ENCODE results near the gene FCRLB.
"Not testable (repeated sequence)": the region's sequence is repeated elsewhere in the genome, so short reads cannot be mapped to it uniquely, and the experiment has no call there.

FCRLB gene

GRCh38 chr1:161740921-161741320 lies 19.6 kb downstream of the FCRLB start:
- no peak for DNase-seq (ENCODE audit: low read depth)

- DNase-seq (ENCODE audit: low read depth), result no peak
Measured at GRCh38 chr1:161743231-161743630, 21.9 kb downstream of the FCRLB start.

DNA sequence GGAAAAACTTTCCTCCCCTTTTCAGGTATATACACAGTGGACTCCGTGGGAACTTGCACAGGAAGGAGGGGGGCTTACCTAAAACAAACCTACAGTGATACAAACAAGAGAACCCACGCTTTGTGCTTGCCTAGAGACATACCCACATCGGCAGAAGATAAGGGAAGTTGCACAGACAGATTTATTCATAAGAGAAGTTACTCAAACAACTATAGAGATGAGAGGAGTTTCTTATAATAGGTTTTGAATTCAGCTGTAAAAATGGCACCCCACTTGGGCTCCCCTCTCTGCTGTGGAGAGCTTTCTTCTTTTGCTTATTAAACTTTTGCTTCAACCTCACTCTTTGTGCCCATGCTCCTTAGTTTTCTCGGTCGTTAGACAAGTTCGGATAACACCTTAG lies 26.5 kb downstream of the FCRLB start:
- DNase-seq (ENCODE audit: low read depth), result no peak

DNA sequence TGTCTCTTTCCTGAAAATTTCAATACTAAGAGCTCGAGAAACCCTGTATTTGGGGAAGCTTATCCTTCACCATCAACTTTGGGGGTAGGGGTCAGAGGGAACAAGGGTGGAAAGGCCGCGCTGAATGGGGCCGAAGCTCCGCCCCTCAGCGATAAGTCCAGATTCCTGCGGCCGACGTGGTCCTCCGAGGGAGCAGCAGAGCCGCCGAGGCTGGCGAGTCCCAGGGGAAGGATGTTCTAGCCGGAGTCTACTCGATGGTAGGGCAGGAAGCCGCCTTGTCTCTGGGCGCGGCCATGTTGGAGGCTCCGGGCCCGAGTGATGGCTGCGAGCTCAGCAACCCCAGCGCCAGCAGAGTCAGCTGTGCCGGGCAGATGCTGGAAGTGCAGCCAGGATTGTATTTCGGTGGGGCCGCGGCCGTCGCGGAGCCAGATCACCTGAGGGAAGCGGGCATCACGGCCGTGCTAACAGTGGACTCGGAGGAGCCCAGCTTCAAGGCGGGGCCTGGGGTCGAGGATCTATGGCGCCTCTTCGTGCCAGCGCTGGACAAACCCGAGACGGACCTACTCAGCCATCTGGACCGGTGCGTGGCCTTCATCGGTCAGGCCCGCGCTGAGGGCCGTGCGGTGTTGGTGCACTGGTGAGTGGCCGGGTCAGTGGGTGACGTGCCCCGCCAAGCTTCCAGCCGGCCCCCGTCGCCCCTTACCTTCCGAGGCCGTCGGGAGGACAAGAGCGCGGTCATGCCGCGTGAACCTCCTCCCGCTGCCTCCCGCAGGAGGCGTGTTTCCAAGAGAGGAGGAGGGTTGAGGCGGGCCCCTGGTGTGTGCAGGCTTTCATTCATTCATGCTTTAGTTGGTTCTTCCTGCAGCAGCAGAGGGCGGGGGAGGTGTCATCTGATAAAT lies 28.4 kb downstream of the FCRLB start, which contains the start of gene DUSP12:
TSS of gene DUSP12 (plus strand) at position 278 of the 899 bp plus-strand sequence. CDS start at position 294, 16 bp downstream.
- peak; percentile 61 for DNase-seq (ENCODE audit: low read depth)

DNA sequence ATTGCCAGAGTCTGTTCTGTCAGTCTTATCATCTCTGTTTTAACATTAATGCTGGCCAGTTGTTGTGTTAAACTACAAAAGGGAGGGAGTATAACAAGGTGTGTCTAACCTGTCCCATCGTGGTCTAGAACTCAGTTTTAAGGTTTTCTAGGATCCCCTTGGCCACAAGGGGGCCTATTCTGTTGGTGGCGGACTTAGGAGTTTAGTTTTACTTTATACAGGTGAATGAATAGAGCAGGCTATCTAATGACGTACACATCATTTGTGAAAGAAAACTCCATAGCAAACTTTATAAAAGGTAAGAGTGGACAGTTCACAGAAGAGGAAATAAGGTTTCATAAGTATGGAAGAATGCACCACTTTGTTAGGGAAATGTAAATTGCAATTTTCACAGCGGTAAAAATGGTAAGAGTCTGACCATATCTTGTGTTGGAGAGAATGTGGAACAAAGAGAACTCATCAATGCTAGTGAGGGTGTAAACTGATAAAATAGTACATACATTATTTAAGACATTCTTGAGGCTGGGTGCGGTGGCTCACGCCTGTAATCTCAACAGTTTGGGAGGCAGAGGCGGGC lies 42.3 kb downstream of the FCRLB start:
- no peak for DNase-seq (ENCODE audit: low read depth)

DNA sequence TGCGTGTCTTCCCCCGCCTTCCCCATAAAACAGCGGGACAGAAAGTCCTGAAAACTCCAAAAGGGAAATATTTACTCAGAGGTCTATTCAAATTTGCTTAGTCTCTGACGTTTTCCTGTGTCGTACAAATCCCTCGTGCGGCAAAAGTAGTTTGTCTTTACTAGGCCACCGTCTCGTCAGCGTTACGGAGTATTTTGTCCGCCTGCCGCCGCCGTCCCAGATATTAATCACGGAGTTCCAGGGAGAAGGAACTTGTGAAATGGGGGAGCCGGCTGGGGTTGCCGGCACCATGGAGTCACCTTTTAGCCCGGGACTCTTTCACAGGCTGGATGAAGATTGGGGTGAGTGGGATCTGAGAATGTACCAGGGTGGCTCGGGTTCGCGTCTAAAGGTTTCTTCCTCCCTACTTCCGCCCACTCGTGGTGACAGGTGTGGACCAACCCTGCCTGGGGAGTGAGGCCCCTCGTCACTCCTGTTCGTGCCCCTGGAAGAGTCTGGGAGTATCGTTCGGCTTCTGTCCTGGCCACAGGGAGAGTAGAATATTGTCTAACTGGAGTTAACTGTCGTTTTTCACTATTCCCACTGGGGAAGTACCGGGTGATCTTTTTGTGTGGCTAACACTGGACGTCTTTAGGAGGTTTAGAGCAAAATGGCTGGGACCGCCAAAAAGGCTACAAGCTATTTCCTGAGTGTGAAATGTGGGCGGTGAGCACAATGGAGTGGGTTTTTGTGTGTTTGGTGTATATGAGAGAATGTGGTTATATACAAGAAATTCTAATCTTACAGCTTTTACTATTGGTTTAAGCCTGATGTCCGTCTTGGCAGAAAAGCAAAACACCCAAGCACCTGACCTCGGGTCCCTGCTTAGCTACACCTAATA lies 45.0 kb downstream of the FCRLB start, which contains the start of gene ATF6:
TSS of gene ATF6 (plus strand) at position 219 of the 880 bp plus-strand sequence. CDS start at position 260, 41 bp downstream.
- peak; percentile 60 for DNase-seq (ENCODE audit: low read depth)

GRCh38 chr1:161768461-161768860 lies 47.1 kb downstream of the FCRLB start:
- no peak for DNase-seq (ENCODE audit: low read depth)

DNA sequence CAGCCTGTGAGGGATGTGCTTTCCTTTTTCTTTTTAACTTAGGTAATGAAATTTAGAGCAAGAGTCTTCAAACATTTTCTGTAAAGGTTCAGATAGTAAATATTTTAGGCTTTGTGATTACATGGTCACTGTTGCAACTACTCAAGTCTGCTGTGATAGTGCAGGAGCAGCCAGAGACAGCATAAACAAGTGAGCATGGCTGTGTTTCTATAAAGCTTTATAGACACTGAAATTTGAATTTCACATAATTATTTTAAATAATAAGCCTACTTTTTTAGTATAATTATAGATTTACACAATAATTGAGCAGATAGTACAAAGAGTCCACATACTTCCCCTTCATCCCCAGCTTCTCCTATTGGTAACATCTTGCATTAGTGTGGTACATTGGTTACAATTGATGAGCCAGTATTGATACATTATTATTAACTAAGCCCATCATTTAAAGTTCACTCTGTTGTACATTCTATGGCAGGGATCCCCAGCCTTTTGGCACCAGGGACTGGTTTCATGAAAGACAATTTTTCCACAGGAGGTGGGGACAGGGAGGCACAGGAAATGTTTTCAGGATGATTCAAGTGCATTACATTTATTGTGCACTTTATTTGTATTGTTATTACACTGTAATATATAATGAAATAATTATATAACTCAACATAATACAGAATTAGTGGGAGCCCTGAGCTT lies 47.8 kb downstream of the FCRLB start:
- no peak for DNase-seq (ENCODE audit: low read depth)

- DNase-seq (ENCODE audit: low read depth), result not testable (repeated sequence)
Measured at GRCh38 chr1:161769673-161770045, 48.3 kb downstream of the FCRLB start.

DNA sequence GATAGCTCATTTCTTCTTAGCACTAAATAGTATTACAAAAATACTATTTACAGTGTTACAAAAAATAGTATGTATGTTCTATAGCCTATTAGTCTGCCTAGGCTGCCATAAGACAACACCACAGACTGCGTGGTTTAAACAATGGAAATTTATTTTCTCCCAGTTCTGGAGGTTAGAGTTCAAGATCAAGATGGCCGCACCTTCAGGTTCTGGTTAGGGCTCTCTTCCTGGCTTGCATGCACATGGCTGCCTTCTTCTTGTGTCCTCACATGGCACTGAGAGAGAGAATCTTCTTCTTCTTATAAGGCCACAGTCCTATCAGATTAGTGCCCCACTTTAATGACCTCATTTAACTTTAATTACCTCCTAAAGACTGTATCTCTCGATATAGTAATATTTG lies 48.9 kb downstream of the FCRLB start:
- no peak for DNase-seq (ENCODE audit: low read depth)

GRCh38 chr1:161771161-161771560 lies 49.8 kb downstream of the FCRLB start:
- no peak for DNase-seq (ENCODE audit: low read depth)

DNA sequence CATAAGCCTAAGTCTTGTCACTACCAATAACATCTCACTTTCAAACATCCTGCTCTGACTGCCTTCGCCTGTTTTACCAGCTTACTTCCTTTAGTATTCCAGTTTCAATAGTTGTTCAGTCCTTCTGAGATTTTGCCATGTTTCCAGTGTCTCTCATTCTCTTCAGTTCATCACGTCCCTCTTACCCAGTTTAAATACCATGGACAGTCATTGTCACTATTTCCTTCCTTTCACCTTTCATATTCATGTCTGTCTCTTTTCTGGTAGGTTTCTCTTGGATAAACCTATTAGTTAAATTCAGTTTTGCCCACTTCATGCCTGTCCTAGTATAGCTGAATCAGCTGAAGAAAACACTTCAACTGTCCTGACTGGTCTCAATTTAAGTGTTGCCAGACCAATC lies 50.6 kb downstream of the FCRLB start:
- DNase-seq (ENCODE audit: low read depth), result no peak

DNA sequence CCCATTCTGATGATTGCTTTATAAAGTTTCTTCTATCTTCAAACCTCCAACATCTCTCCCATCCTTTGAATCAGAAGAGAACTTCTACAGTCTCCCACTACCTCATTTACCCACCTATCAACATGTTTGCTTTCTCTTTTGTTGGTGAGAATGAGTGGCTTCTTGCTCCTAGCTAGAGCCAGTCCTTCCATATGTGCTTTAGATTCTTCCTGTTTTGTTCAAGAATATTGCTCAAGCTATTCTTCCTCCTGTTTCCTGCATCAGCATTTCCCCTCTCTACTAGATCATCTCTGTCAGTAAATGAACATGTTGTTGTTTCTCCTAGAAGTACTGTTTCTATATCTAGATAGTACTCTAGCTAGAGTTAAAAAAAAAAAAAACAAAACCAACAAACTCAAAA lies 51.1 kb downstream of the FCRLB start:
- DNase-seq (ENCODE audit: low read depth), result no peak

- DNase-seq (ENCODE audit: low read depth), result no peak
Measured at GRCh38 chr1:161773791-161774190, 52.4 kb downstream of the FCRLB start.

DNA sequence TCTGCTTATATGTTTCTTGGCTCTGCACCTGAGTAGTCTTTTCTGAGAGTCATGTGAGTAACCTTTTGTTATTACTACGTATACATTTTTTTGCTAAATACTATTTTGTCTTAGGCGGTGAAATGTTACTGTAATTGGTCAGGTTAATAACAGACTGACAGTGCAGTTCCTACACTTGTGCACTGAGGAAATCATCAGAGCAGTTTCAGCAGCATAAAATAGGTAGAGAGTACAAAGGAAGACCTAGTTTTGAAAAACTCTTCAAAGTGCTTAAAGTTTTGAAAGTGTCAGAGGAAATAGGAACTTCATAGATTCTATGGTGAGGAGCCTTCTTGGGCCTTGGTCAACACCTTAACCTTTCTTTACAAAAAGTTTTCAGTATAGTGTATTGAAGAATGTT lies 55.9 kb downstream of the FCRLB start:
- no peak for DNase-seq (ENCODE audit: low read depth)

Data from stimulated activated CD8-positive, alpha-beta memory T cell treated with anti-CD3 and anti-CD28 coated beads, Interleukin-15, amount 100 ng/mL, for 1 hour (primary cell).